PC-3 (cell line): ENCODE data around the gene AJAP1. TPM values are rescaled to one million over a fixed set of nuclear protein-coding genes. Genes with fewer than 3 reads are reported as not detected.

Source experiments
- ATAC-seq: fragments of 200-7000 bp; cut with Tn5 transposase; 2 replicates; pipeline ENCODE4 v1.9.1; 2020; ENCODE audit warnings: mild to moderate bottlenecking, moderate library complexity
- BruUV-seq: library from RNA; stranded (reverse); fragments of 400-500 nt; replicated peaks from 2 replicates; lab custom pipeline; 2021; lab: Mats Ljungman, UMichigan
- CTCF ChIA-PET: fragments of 300-600 bp; sonication (Branson Sonifier 250); formaldehyde crosslinking; loops from one replicate; lab custom pipeline; 2022; ENCODE audit warnings: antibody characterized with exemption; lab: Charles Lee
- POLR2A ChIA-PET: fragments of 300-600 bp; sonication (Branson Sonifier 250); formaldehyde crosslinking; loops from one replicate; lab custom pipeline; 2022; ENCODE audit warnings: antibody characterized with exemption; ENCODE audit not compliant: unreplicated experiment; lab: Charles Lee
- DNase-seq: peaks from one replicate; pipeline ENCODE4 v3.0.0-alpha.2; 2015
- H2AFZ ChIP-seq: fragments of 300-600 bp; sonication (generic); 2 replicates; pipeline ENCODE4 v1.6.0; 2016; ENCODE audit warnings: antibody characterized with exemption, low read length
- H3F3A ChIP-seq: fragments of 300-600 bp; sonication (generic); one replicate; pipeline ENCODE4 v1.6.0; 2017; ENCODE audit warnings: antibody characterized with exemption, low read length, control low read depth, mild to moderate bottlenecking; ENCODE audit not compliant: unreplicated experiment
- H3K27ac ChIP-seq: fragments of 300-600 bp; sonication (generic); 2 replicates; pipeline ENCODE4 v1.5.1; 2016; ENCODE audit warnings: mild to moderate bottlenecking, low read length
- H3K27me3 ChIP-seq: fragments of 300-600 bp; sonication (generic); 2 replicates; pipeline ENCODE4 v1.6.1; 2016; ENCODE audit warnings: low read length, mixed read lengths
- H3K36me3 ChIP-seq: fragments of 300-600 bp; sonication (generic); 2 replicates; pipeline ENCODE4 v1.6.1; 2016; ENCODE audit warnings: low read depth, mixed run types, low read length, mixed read lengths
- H3K4me1 ChIP-seq: fragments of 300-600 bp; sonication (generic); 2 replicates; pipeline ENCODE4 v1.5.1; 2016; ENCODE audit warnings: low read length; ENCODE audit not compliant: insufficient read depth
- H3K4me2 ChIP-seq: fragments of 300-600 bp; sonication (generic); 2 replicates; pipeline ENCODE4 v1.6.0; 2016; ENCODE audit warnings: low read length
- H3K4me3 ChIP-seq: fragments of 300-600 bp; sonication (generic); 2 replicates; pipeline ENCODE4 v1.5.1; 2016; ENCODE audit warnings: mild to moderate bottlenecking, low read length, mixed read lengths
- H3K79me2 ChIP-seq: fragments of 300-600 bp; sonication (generic); 2 replicates; pipeline ENCODE4 v1.6.1; 2017; ENCODE audit warnings: low read length, mixed read lengths
- H3K9ac ChIP-seq: fragments of 300-600 bp; sonication (generic); 2 replicates; pipeline ENCODE4 v1.6.0; 2016; ENCODE audit warnings: mild to moderate bottlenecking, low read length
- H3K9me2 ChIP-seq: fragments of 300-600 bp; sonication (generic); replicated peaks from 2 replicates; pipeline ENCODE4 v1.6.1; 2016; ENCODE audit warnings: mixed run types, low read length, mixed read lengths
- H3K9me3 ChIP-seq: fragments of 300-600 bp; sonication (generic); 2 replicates; pipeline ENCODE4 v1.6.1; 2016; ENCODE audit warnings: low read length, mixed read lengths
- H4K20me1 ChIP-seq: fragments of 300-600 bp; sonication (generic); 2 replicates; pipeline ENCODE4 v1.6.1; 2016; ENCODE audit warnings: low read length, mixed read lengths
- EZH2 ChIP-seq: fragments of 300-600 bp; sonication (generic); IDR thresholded peaks from one replicate; pipeline ENCODE4 v1.6.1; 2017; ENCODE audit warnings: antibody characterized with exemption, mild to moderate bottlenecking, low read length; ENCODE audit not compliant: unreplicated experiment
- EZH2phosphoT487 ChIP-seq: fragments of 300-600 bp; sonication (generic); IDR thresholded peaks from 2 replicates; pipeline ENCODE4 v1.6.1; 2018; ENCODE audit warnings: mild to moderate bottlenecking, antibody characterized with exemption, low read length, borderline replicate concordance
- intact Hi-C: fragments of 100-400 bp; cut with micrococcal nuclease; formaldehyde crosslinking; loops from 2 replicates; pipeline ENCODE4 v1.9.0; 2023
- total RNA-seq: library from RNA; depleted of rRNA; stranded (reverse); fragments of >200 nt; gene quantifications from 2 replicates; pipeline ENCODE4 v1.2.3, GENCODE V29; 2014
- TF ChIP-seq, protein P1 (sequence below): fragments of 300-600 bp; sonication (generic); conservative IDR thresholded peaks from 2 replicates; pipeline ENCODE4 v1.5.1; 2017; ENCODE audit warnings: antibody characterized with exemption, low read depth, mild to moderate bottlenecking, low read length

The AJAP1 gene
- total RNA-seq, 1 experiment from 2014 or later = not detected

DNA sequence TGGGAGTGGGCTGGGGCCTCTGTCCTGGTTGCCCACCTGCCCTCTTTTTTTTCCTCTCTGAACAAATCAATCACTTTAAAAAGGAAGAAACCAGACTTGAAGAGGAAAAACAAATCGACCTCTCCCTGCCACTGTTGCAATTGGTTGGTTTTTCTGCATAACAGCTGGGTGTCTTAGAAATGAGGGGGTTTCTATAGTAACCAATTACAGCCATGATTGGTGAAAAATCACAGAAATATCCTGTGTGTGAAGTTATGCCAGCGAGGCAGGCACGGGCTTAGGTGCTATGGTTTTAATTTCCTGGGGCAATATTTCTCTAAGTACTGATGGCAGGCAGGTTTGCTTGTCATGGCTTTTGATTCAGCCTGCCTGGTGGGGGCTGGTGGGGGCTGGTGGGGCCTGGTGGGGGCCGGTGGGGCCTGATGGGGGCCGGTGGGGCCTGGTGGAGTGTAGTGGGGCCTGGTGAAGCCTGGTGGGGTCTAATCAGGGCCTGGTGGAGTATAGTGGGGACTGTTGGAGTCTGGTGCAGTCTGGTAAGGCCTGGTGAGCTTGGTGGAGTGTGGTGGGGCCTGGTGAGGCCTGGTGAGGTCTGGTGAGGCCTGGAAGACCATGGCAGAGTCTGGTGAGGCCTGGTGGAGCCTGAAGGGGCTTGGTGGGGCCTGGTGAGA, 54.6 kb downstream of the AJAP1 start:
- BruUV-seq = no TSS peak
- Histone ChIP-seq H3K36me3 (no peaks in the 10 kb centered on the region), H3F3A (no peaks in the 10 kb centered on the region), H3K4me3 (no peak overlapping the region), H2AFZ (no peak overlapping the region), H4K20me1 (no peaks in the 10 kb centered on the region), H3K79me2 (no peaks in the 10 kb centered on the region), H3K4me1 (no peaks in the 10 kb centered on the region), H3K9ac (no peak overlapping the region), H3K9me2 (no peaks in the 10 kb centered on the region), H3K4me2 (no peak overlapping the region), H3K27ac (no peak overlapping the region), H3K9me3 (peaks cover 5% of the 10 kb centered on the region; the same call in 1 of the 2 replicates), H3K27me3 (peaks cover 42% of the 10 kb centered on the region)
- DNase-seq (no peak), ATAC-seq (no peak)
- intact Hi-C loops = no loop called here
- TF ChIP-seq EZH2 = no peak
- TF ChIP-seq, protein P1, sequence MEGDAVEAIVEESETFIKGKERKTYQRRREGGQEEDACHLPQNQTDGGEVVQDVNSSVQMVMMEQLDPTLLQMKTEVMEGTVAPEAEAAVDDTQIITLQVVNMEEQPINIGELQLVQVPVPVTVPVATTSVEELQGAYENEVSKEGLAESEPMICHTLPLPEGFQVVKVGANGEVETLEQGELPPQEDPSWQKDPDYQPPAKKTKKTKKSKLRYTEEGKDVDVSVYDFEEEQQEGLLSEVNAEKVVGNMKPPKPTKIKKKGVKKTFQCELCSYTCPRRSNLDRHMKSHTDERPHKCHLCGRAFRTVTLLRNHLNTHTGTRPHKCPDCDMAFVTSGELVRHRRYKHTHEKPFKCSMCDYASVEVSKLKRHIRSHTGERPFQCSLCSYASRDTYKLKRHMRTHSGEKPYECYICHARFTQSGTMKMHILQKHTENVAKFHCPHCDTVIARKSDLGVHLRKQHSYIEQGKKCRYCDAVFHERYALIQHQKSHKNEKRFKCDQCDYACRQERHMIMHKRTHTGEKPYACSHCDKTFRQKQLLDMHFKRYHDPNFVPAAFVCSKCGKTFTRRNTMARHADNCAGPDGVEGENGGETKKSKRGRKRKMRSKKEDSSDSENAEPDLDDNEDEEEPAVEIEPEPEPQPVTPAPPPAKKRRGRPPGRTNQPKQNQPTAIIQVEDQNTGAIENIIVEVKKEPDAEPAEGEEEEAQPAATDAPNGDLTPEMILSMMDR = no peak
- no peak for TF ChIP-seq EZH2phosphoT487
- CTCF ChIA-PET = no interaction called here
- POLR2A ChIA-PET = no interaction called here

DNA sequence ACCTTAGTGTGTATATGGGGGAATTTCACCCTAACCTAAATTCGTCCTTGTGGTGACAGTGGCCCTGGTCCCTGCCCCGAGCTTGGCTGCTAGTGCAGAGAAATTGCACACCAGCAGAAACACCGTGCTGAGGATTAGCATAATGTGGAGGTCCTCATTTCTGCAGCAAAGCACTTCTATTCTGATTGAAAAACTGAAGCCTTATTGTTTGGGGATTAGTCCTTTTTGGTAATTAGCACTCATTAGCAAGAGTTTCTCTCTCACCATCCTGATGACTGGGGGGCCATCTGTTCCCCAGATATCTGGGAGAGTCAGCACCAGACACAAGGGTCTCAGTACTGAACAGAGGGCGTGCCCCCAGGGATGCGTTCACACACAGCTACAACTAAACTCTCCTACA, 55.2 kb downstream of the AJAP1 start:
- intact Hi-C loops = no loop called here
- no peaks in the 10 kb centered on the region for H3F3A ChIP-seq
- H3K4me1 ChIP-seq = no peaks in the 10 kb centered on the region
- no peak overlapping the region for H3K4me3 ChIP-seq
- peaks cover 5% of the 10 kb centered on the region; the same call in 1 of the 2 replicates for H3K9me3 ChIP-seq
- peaks cover 47% of the 10 kb centered on the region for H3K27me3 ChIP-seq
- ATAC-seq (no peak), DNase-seq (no peak)
- ChIA-PET POLR2A (no interaction called here), CTCF (no interaction called here)
- H3K4me2 ChIP-seq = no peak overlapping the region
- TF ChIP-seq EZH2phosphoT487 = no peak
- TF ChIP-seq EZH2 = no peak
- TF ChIP-seq, protein P1 = no peak
- H3K36me3 ChIP-seq = no peaks in the 10 kb centered on the region
- no peaks in the 10 kb centered on the region for H3K79me2 ChIP-seq
- no peak overlapping the region for H3K9ac ChIP-seq
- H3K9me2 ChIP-seq = no peaks in the 10 kb centered on the region
- no peak overlapping the region for H2AFZ ChIP-seq
- BruUV-seq = no TSS peak
- H3K27ac ChIP-seq = no peak overlapping the region
- H4K20me1 ChIP-seq = no peaks in the 10 kb centered on the region

DNA sequence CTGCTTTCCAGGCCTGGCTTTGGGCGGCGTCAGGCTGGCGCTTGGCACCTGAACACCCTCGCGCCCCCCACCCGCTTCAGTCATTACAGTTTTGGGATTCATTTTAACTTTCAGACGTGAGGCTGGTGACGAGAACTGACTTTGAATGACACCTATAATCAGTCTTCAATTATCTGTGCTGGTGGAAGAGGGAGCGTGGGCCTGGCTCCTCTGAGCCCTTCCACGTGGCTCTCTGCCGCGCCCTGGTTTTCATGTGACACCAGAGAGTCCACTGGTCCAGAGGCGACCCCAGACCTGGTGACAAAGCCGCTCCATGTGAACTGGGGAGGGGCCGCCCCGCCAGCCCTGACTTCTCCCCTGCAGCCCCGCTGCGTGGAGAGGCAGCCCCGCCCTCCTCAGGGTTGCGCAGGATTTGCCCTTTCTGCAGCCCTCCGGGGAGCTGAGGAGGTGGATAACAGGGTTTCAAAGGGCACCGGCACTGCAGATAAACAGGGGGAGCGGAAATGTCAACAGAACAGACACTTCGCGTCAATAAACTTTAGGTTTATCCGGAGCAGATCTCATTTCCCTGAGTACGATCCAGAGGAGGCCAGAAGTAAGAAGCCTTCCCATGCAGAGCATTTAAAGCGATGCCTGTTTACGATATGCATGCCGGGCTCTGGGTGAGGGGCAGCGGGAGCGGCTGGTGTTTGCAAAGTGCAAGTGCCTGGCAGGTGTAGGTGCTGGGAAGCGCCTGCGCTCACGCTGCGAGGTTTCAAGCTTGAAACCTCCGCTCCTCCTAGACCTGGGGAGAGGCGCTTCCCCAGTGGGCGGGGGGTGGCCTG, 56.4 kb downstream of the AJAP1 start:
- H3F3A ChIP-seq = no peaks in the 10 kb centered on the region
- H3K9me2 ChIP-seq = no peaks in the 10 kb centered on the region
- no peak overlapping the region for H3K27ac ChIP-seq
- TF ChIP-seq EZH2phosphoT487 (no peak), EZH2 (no peak)
- TF ChIP-seq, protein P1 = no peak
- no TSS peak for BruUV-seq
- H3K9me3 ChIP-seq = peaks cover 3% of the 10 kb centered on the region; the same call in 1 of the 2 replicates
- H2AFZ ChIP-seq = no peak overlapping the region
- no peak overlapping the region for H3K4me2 ChIP-seq
- peaks cover 50% of the 10 kb centered on the region for H3K27me3 ChIP-seq
- no peaks in the 10 kb centered on the region for H4K20me1 ChIP-seq
- DNase-seq (no peak), ATAC-seq (no peak)
- ChIA-PET CTCF (no interaction called here), POLR2A (no interaction called here)
- no peaks in the 10 kb centered on the region for H3K36me3 ChIP-seq
- no peak overlapping the region for H3K4me3 ChIP-seq
- H3K4me1 ChIP-seq = no peaks in the 10 kb centered on the region
- intact Hi-C loops = no loop called here
- H3K9ac ChIP-seq = no peak overlapping the region
- no peaks in the 10 kb centered on the region for H3K79me2 ChIP-seq
